GM23338 (cell line): ENCODE data around the gene FGFR3. TPM values are rescaled to one million over a fixed set of nuclear protein-coding genes. Genes with fewer than 3 reads are reported as not detected.

Experiments used
- ATAC-seq: fragments of 200-7000 bp; cut with Tn5 transposase; 3 replicates; pipeline ENCODE4 v1.9.1; 2020
- DNase-seq: peaks from one replicate; pipeline ENCODE4 v3.0.0-alpha.2; 2015; ENCODE audit warnings: low spot score
- H2AFZ ChIP-seq: fragments of 200-600 bp; sonication (generic); 2 replicates; pipeline ENCODE4 v1.8.0; 2016; ENCODE audit warnings: antibody characterized with exemption, mild to moderate bottlenecking, moderate library complexity
- H3F3A ChIP-seq: fragments of 200-600 bp; sonication (generic); replicated peaks from 2 replicates; pipeline ENCODE4 v1.8.0; 2017; ENCODE audit warnings: antibody characterized with exemption, mixed run types, low read depth
- H3K27ac ChIP-seq: fragments of 200-600 bp; sonication (generic); 2 replicates; pipeline ENCODE4 v1.6.1; 2016; ENCODE audit warnings: low read depth
- H3K27me3 ChIP-seq: fragments of 200-600 bp; sonication (generic); 2 replicates; pipeline ENCODE4 v1.8.0; 2016; ENCODE audit warnings: mild to moderate bottlenecking, mixed run types, moderate library complexity; ENCODE audit not compliant: insufficient read depth
- H3K36me3 ChIP-seq: fragments of 200-600 bp; sonication (generic); 2 replicates; pipeline ENCODE4 v1.8.0; 2016; ENCODE audit warnings: mild to moderate bottlenecking; ENCODE audit not compliant: insufficient read depth
- H3K4me1 ChIP-seq: fragments of 200-600 bp; sonication (generic); 2 replicates; pipeline ENCODE4 v1.8.0; 2016; ENCODE audit warnings: mild to moderate bottlenecking, moderate library complexity; ENCODE audit not compliant: insufficient read depth
- H3K4me2 ChIP-seq: fragments of 200-600 bp; sonication (generic); 2 replicates; pipeline ENCODE4 v1.7.1; 2017; ENCODE audit warnings: mixed run types
- H3K4me3 ChIP-seq: fragments of 200-600 bp; sonication (generic); 2 replicates; pipeline ENCODE4 v1.6.1; 2016; ENCODE audit warnings: mixed run types
- H3K79me2 ChIP-seq: fragments of 200-600 bp; sonication (generic); replicated peaks from 2 replicates; pipeline ENCODE4 v1.8.0; 2017; ENCODE audit warnings: mild to moderate bottlenecking; ENCODE audit not compliant: insufficient read depth
- H3K9me2 ChIP-seq: fragments of 200-600 bp; sonication (generic); 2 replicates; pipeline ENCODE4 v1.8.0; 2017; ENCODE audit not compliant: insufficient read depth
- H4K20me1 ChIP-seq: fragments of 200-600 bp; sonication (generic); replicated peaks from 2 replicates; pipeline ENCODE4 v1.8.0; 2017; ENCODE audit warnings: mild to moderate bottlenecking; ENCODE audit not compliant: insufficient read depth
- H3K27ac Mint-ChIP-seq: 2 replicates; pipeline ENCODE4 v1.8.0; 2020; ENCODE audit warnings: inconsistent platforms, mild to moderate bottlenecking, moderate library complexity, mixed read lengths
- H3K27me3 Mint-ChIP-seq: 3 replicates; pipeline ENCODE4 v1.8.0; 2022; ENCODE audit warnings: low read depth, mild to moderate bottlenecking, moderate library complexity, mixed read lengths, inconsistent platforms; ENCODE audit not compliant: insufficient read depth, poor library complexity
- H3K36me3 Mint-ChIP-seq: 3 replicates; pipeline ENCODE4 v1.8.0; 2021; ENCODE audit warnings: low read depth, mild to moderate bottlenecking, inconsistent platforms, moderate library complexity, mixed read lengths
- H3K4me1 Mint-ChIP-seq: 3 replicates; pipeline ENCODE4 v1.8.0; 2020; ENCODE audit warnings: mild to moderate bottlenecking, inconsistent platforms, mixed read lengths
- H3K4me3 Mint-ChIP-seq: 3 replicates; pipeline ENCODE4 v1.8.0; 2021; ENCODE audit warnings: moderate library complexity, mild to moderate bottlenecking, inconsistent platforms, mixed read lengths
- H3K9me3 Mint-ChIP-seq: 3 replicates; pipeline ENCODE4 v1.8.0; 2020; ENCODE audit warnings: moderate library complexity, mild to moderate bottlenecking, inconsistent platforms, mixed read lengths
- EZH2phosphoT487 ChIP-seq: fragments of 200-600 bp; sonication (generic); IDR thresholded peaks from one replicate; pipeline ENCODE4 v1.8.1; 2018; ENCODE audit warnings: antibody characterized with exemption; ENCODE audit not compliant: unreplicated experiment
- JUNB ChIP-seq: IDR thresholded peaks from one replicate; pipeline ENCODE4 v1.6.1; 2016; ENCODE audit warnings: antibody characterized with exemption; ENCODE audit not compliant: unreplicated experiment
- POLR2AphosphoS5 ChIP-seq: IDR thresholded peaks from 2 replicates; pipeline ENCODE4 v1.6.1; 2016; ENCODE audit warnings: antibody characterized with exemption, low read depth
- STAT1 ChIP-seq: IDR thresholded peaks from one replicate; pipeline ENCODE4 v1.6.1; 2016; ENCODE audit warnings: antibody characterized with exemption; ENCODE audit not compliant: unreplicated experiment
- ZNF114 ChIP-seq: fragments of 250-450 bp; sonication (Bioruptor Pico); IDR thresholded peaks from 2 replicates; pipeline ENCODE4 v1.5.0; 2020; ENCODE audit warnings: mild to moderate bottlenecking, moderate library complexity
- ZNF331 ChIP-seq: fragments of 250-450 bp; sonication (Bioruptor Pico); IDR thresholded peaks from 2 replicates; pipeline ENCODE4 v1.5.0; 2020; ENCODE audit warnings: low read depth, mild to moderate bottlenecking, moderate library complexity
- polyA plus RNA-seq: library from polyadenylated mRNA; unstranded; fragments of >200 nt; fragmentation: Nextera tagmentation; extraction: Ambion mirVana; gene quantifications from 2 replicates; pipeline ENCODE4 v1.2.1, GENCODE V29; 2016
- total RNA-seq: library from RNA; depleted of rRNA; stranded (reverse); fragments of >200 nt; shearing (Covaris generic); gene quantifications from 2 replicates; pipeline ENCODE4 v1.2.3, GENCODE V29; 2014
- TF ChIP-seq, protein P1 (sequence below): IDR thresholded peaks from 2 replicates; pipeline ENCODE4 v1.6.1; 2016; ENCODE audit warnings: antibody characterized with exemption
- TF ChIP-seq, protein P2 (sequence below): fragments of 250-450 bp; sonication (Bioruptor Pico); IDR thresholded peaks from 2 replicates; pipeline ENCODE4 v1.5.0; 2020; ENCODE audit warnings: mild to moderate bottlenecking, moderate library complexity
- TF ChIP-seq, protein P3 (sequence below): IDR thresholded peaks from one replicate; pipeline ENCODE4 v1.6.1; 2018; ENCODE audit warnings: antibody characterized with exemption; ENCODE audit not compliant: unreplicated experiment

The FGFR3 gene
- total and polyA plus RNA-seq, 2 experiments from 2014 or later: 3.6 to 17.4 TPM

DNA sequence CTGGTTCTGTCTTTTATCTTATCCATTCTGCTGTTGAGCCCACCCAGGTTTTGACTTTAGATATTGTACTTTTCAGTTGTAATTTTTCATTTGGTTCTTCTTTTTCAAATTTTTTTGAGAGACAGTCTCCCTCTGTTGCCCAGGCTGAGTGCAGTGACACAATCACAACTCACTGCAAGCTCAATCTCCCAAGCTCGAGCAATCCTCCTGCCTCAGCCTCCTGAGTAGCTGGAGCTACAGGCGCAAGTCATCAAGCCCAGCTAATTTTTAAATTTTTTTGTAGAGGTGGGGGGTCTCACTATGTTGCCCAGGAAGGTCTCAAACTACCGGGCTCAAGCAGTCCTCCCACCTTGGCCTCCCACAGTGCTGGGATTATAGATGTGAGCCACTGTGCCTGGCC, 37.1 kb downstream of the FGFR3 start:
- no peak overlapping the region for H2AFZ ChIP-seq
- peaks cover 3% of the 10 kb centered on the region; the same call in 1 of the 2 replicates for H3K36me3 ChIP-seq
- Mint-ChIP-seq H3K4me3 (no peak overlapping the region; the same call in 2 of the 3 replicates), H3K27ac (0 out of 2 replicates have a peak overlapping the region, but pooled peaks have one; percentile 70), H3K9me3 (peaks cover 14% of the 10 kb centered on the region), H3K27me3 (peaks cover 14% of the 10 kb centered on the region), H3K4me1 (peaks cover 10% of the 10 kb centered on the region), H3K36me3 (peaks cover 61% of the 10 kb centered on the region)
- H3K27me3 ChIP-seq: no peaks in the 10 kb centered on the region
- no peaks in the 10 kb centered on the region for H3K9me2 ChIP-seq
- no peaks in the 10 kb centered on the region for H3K79me2 ChIP-seq
- H3K4me1 ChIP-seq: no peaks in the 10 kb centered on the region
- no peak overlapping the region for H3K4me3 ChIP-seq
- H3F3A ChIP-seq: no peaks in the 10 kb centered on the region; the same call in 1 of the 2 replicates
- peak overlapping the region; percentile 17; the same call in 1 of the 2 replicates for H3K27ac ChIP-seq
- ATAC-seq (no peak), DNase-seq (no peak)
- H3K4me2 ChIP-seq: no peak overlapping the region
- no peak for TF ChIP-seq JUNB
- TF ChIP-seq EZH2phosphoT487: no peak
- TF ChIP-seq, protein P1, sequence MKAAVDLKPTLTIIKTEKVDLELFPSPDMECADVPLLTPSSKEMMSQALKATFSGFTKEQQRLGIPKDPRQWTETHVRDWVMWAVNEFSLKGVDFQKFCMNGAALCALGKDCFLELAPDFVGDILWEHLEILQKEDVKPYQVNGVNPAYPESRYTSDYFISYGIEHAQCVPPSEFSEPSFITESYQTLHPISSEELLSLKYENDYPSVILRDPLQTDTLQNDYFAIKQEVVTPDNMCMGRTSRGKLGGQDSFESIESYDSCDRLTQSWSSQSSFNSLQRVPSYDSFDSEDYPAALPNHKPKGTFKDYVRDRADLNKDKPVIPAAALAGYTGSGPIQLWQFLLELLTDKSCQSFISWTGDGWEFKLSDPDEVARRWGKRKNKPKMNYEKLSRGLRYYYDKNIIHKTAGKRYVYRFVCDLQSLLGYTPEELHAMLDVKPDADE: no peak
- no peak for TF ChIP-seq ZNF331 (CRISPR knock-in tag)
- H4K20me1 ChIP-seq: no peaks in the 10 kb centered on the region

DNA sequence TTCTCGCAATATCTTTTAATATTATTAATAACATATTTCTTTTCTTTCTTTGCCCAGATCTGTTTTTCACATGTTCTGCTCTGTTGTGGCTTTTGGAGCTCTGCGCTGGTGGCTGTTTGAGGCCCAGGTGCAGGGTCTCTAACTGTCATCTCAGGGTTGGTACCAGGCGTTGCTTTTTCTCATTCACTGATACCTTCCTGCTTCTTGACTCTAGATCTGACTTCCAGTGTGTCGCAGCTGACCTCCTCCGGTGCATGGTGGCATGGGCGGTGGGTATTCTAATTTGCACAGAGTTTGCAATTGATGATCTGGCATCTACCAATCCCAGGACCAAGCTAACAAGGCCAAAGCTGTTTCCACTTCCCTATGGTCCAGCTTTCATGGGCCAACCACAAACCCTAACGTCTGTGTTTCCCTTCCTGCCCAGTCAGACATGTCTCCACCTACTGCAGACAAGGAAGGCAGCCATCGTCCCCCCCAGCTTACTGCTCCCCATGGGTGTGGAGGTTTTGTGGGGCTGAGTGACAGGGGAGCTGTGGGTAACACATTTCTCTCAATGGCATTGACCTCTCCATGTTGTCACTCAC, 37.6 kb downstream of the FGFR3 start:
- no peaks in the 10 kb centered on the region for H3K27me3 ChIP-seq
- H3K36me3 Mint-ChIP-seq: peaks cover 62% of the 10 kb centered on the region
- no peak overlapping the region for H2AFZ ChIP-seq
- H3K79me2 ChIP-seq: no peaks in the 10 kb centered on the region
- no peaks in the 10 kb centered on the region for H4K20me1 ChIP-seq
- no peak for ATAC-seq
- H3K4me2 ChIP-seq: no peak overlapping the region
- H3K27ac ChIP-seq: no peak overlapping the region
- no peaks in the 10 kb centered on the region; the same call in 1 of the 2 replicates for H3F3A ChIP-seq
- H3K36me3 ChIP-seq: peaks cover 3% of the 10 kb centered on the region; the same call in 1 of the 2 replicates
- H3K4me1 Mint-ChIP-seq: peaks cover 10% of the 10 kb centered on the region
- H3K4me3 Mint-ChIP-seq: no peak overlapping the region
- no peak for DNase-seq
- peak overlapping the region; percentile 56; the same call in 1 of the 2 replicates for H3K27ac Mint-ChIP-seq
- H3K4me1 ChIP-seq: no peaks in the 10 kb centered on the region
- H3K4me3 ChIP-seq: no peak overlapping the region
- H3K27me3 Mint-ChIP-seq: peaks cover 14% of the 10 kb centered on the region
- peaks cover 14% of the 10 kb centered on the region for H3K9me3 Mint-ChIP-seq
- no peaks in the 10 kb centered on the region for H3K9me2 ChIP-seq
- TF ChIP-seq ZNF114 (CRISPR knock-in tag) (no peak), POLR2AphosphoS5 (no peak), ZNF331 (CRISPR knock-in tag) (no peak), STAT1 (no peak)
- TF ChIP-seq, protein P2, sequence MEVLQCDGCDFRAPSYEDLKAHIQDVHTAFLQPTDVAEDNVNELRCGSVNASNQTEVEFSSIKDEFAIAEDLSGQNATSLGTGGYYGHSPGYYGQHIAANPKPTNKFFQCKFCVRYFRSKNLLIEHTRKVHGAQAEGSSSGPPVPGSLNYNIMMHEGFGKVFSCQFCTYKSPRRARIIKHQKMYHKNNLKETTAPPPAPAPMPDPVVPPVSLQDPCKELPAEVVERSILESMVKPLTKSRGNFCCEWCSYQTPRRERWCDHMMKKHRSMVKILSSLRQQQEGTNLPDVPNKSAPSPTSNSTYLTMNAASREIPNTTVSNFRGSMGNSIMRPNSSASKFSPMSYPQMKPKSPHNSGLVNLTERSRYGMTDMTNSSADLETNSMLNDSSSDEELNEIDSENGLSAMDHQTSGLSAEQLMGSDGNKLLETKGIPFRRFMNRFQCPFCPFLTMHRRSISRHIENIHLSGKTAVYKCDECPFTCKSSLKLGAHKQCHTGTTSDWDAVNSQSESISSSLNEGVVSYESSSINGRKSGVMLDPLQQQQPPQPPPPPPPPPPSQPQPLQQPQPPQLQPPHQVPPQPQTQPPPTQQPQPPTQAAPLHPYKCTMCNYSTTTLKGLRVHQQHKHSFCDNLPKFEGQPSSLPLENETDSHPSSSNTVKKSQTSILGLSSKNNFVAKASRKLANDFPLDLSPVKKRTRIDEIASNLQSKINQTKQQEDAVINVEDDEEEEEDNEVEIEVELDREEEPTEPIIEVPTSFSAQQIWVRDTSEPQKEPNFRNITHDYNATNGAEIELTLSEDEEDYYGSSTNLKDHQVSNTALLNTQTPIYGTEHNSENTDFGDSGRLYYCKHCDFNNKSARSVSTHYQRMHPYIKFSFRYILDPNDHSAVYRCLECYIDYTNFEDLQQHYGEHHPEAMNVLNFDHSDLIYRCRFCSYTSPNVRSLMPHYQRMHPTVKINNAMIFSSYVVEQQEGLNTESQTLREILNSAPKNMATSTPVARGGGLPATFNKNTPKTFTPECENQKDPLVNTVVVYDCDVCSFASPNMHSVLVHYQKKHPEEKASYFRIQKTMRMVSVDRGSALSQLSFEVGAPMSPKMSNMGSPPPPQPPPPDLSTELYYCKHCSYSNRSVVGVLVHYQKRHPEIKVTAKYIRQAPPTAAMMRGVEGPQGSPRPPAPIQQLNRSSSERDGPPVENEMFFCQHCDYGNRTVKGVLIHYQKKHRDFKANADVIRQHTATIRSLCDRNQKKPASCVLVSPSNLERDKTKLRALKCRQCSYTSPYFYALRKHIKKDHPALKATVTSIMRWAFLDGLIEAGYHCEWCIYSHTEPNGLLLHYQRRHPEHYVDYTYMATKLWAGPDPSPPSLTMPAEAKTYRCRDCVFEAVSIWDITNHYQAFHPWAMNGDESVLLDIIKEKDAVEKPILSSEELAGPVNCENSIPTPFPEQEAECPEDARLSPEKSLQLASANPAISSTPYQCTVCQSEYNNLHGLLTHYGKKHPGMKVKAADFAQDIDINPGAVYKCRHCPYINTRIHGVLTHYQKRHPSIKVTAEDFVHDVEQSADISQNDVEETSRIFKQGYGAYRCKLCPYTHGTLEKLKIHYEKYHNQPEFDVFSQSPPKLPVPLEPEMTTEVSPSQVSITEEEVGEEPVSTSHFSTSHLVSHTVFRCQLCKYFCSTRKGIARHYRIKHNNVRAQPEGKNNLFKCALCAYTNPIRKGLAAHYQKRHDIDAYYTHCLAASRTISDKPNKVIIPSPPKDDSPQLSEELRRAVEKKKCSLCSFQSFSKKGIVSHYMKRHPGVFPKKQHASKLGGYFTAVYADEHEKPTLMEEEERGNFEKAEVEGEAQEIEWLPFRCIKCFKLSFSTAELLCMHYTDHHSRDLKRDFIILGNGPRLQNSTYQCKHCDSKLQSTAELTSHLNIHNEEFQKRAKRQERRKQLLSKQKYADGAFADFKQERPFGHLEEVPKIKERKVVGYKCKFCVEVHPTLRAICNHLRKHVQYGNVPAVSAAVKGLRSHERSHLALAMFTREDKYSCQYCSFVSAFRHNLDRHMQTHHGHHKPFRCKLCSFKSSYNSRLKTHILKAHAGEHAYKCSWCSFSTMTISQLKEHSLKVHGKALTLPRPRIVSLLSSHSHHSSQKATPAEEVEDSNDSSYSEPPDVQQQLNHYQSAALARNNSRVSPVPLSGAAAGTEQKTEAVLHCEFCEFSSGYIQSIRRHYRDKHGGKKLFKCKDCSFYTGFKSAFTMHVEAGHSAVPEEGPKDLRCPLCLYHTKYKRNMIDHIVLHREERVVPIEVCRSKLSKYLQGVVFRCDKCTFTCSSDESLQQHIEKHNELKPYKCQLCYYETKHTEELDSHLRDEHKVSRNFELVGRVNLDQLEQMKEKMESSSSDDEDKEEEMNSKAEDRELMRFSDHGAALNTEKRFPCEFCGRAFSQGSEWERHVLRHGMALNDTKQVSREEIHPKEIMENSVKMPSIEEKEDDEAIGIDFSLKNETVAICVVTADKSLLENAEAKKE (CRISPR knock-in tag): no peak
- TF ChIP-seq, protein P3, sequence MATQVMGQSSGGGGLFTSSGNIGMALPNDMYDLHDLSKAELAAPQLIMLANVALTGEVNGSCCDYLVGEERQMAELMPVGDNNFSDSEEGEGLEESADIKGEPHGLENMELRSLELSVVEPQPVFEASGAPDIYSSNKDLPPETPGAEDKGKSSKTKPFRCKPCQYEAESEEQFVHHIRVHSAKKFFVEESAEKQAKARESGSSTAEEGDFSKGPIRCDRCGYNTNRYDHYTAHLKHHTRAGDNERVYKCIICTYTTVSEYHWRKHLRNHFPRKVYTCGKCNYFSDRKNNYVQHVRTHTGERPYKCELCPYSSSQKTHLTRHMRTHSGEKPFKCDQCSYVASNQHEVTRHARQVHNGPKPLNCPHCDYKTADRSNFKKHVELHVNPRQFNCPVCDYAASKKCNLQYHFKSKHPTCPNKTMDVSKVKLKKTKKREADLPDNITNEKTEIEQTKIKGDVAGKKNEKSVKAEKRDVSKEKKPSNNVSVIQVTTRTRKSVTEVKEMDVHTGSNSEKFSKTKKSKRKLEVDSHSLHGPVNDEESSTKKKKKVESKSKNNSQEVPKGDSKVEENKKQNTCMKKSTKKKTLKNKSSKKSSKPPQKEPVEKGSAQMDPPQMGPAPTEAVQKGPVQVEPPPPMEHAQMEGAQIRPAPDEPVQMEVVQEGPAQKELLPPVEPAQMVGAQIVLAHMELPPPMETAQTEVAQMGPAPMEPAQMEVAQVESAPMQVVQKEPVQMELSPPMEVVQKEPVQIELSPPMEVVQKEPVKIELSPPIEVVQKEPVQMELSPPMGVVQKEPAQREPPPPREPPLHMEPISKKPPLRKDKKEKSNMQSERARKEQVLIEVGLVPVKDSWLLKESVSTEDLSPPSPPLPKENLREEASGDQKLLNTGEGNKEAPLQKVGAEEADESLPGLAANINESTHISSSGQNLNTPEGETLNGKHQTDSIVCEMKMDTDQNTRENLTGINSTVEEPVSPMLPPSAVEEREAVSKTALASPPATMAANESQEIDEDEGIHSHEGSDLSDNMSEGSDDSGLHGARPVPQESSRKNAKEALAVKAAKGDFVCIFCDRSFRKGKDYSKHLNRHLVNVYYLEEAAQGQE: no peak
- TF ChIP-seq, protein P1: no peak
